ENCODE data around the gene SLC39A11. TPM values are rescaled to one million over a fixed set of nuclear protein-coding genes. Genes with fewer than 3 reads are reported as not detected.

Gene SLC39A11
- total and polyA plus RNA-seq, 4 donors: 18.9 to 44.9 (median 28.2) TPM

GRCh38 chr17:72846399-72846798, 246.1 kb downstream of the SLC39A11 start:
- WGBS: 95% methylated on average over 1 of the region's 1 CpG
- DNase-seq (ENCODE audit: low spot score): no peak
- no peak for TF ChIP-seq NR2F2 (IDR thresholded peaks at IDR 0.05)
- TF ChIP-seq RAD21 (IDR thresholded peaks at IDR 0.05): no peak
- TF ChIP-seq, protein P1, sequence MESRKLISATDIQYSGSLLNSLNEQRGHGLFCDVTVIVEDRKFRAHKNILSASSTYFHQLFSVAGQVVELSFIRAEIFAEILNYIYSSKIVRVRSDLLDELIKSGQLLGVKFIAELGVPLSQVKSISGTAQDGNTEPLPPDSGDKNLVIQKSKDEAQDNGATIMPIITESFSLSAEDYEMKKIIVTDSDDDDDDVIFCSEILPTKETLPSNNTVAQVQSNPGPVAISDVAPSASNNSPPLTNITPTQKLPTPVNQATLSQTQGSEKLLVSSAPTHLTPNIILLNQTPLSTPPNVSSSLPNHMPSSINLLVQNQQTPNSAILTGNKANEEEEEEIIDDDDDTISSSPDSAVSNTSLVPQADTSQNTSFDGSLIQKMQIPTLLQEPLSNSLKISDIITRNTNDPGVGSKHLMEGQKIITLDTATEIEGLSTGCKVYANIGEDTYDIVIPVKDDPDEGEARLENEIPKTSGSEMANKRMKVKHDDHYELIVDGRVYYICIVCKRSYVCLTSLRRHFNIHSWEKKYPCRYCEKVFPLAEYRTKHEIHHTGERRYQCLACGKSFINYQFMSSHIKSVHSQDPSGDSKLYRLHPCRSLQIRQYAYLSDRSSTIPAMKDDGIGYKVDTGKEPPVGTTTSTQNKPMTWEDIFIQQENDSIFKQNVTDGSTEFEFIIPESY (IDR thresholded peaks at IDR 0.05): no peak
- TF ChIP-seq, protein P2, sequence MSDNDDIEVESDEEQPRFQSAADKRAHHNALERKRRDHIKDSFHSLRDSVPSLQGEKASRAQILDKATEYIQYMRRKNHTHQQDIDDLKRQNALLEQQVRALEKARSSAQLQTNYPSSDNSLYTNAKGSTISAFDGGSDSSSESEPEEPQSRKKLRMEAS (IDR thresholded peaks at IDR 0.05): no peak
- TF ChIP-seq, protein P3, sequence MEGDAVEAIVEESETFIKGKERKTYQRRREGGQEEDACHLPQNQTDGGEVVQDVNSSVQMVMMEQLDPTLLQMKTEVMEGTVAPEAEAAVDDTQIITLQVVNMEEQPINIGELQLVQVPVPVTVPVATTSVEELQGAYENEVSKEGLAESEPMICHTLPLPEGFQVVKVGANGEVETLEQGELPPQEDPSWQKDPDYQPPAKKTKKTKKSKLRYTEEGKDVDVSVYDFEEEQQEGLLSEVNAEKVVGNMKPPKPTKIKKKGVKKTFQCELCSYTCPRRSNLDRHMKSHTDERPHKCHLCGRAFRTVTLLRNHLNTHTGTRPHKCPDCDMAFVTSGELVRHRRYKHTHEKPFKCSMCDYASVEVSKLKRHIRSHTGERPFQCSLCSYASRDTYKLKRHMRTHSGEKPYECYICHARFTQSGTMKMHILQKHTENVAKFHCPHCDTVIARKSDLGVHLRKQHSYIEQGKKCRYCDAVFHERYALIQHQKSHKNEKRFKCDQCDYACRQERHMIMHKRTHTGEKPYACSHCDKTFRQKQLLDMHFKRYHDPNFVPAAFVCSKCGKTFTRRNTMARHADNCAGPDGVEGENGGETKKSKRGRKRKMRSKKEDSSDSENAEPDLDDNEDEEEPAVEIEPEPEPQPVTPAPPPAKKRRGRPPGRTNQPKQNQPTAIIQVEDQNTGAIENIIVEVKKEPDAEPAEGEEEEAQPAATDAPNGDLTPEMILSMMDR (IDR thresholded peaks at IDR 0.05; ENCODE audit: low read depth, low read length, missing input control): no peak
- TF ChIP-seq HNF4A (conservative IDR thresholded peaks at IDR 0.05): no peak
- TF ChIP-seq YY1 (IDR thresholded peaks at IDR 0.05): no peak
- no peak for TF ChIP-seq REST (IDR thresholded peaks at IDR 0.05)
- no peak for TF ChIP-seq EGR1 (IDR thresholded peaks at IDR 0.05; ENCODE audit: low read depth in 2 of 2)
- Histone ChIP-seq H3K9me3 (ENCODE audit: control insufficient read depth in 4 of 4, low read length in 3 of 4) (no peaks in the 10 kb centered on the region), H3K9ac (ENCODE audit: low read depth in 1 of 2, low read length in 2 of 2) (no peak overlapping the region), H3K4me3 (ENCODE audit: low read depth in 1 of 3, low read length in 3 of 3) (no peak overlapping the region), H3K27ac (ENCODE audit: low read depth in 1 of 2, low read length in 2 of 2) (no peak overlapping the region), H3K36me3 (ENCODE audit: control insufficient read depth in 4 of 4, insufficient read depth in 3 of 4, low read depth in 1 of 4, low read length in 3 of 4) (peaks cover 0 to 3% (median 0%) of the 10 kb centered on the region in 4 donors), H3K4me1 (ENCODE audit: control insufficient read depth in 4 of 4, insufficient read depth in 4 of 4, low read length in 3 of 4) (no peaks in the 10 kb centered on the region), H3K27me3 (ENCODE audit: control insufficient read depth in 4 of 4, insufficient read depth in 4 of 4, low read length in 3 of 4) (no peaks in the 10 kb centered on the region)

DNA sequence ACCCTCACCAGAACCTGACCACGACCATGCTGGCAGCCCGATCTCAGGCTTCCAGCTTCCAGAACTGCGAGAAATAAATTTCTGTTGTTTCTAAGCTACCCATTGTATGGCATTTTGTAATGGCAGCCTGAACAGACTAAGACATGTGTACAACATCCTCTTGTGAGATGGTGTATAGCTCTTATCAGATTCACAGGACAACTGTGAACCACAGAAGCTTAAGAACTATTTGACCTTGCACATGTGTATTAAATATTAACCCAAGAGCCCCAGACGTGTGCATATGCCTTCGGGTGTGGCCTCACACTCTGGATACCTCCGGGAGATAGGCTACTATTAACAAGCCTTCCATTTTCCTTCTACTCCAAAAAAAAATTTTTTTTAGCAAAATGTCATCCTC, 248.9 kb downstream of the SLC39A11 start:
- no peak overlapping the region for H3K9ac ChIP-seq (ENCODE audit: low read depth in 1 of 2, low read length in 2 of 2)
- H3K9me3 ChIP-seq (ENCODE audit: control insufficient read depth in 4 of 4, low read length in 3 of 4): no peaks in the 10 kb centered on the region
- H3K36me3 ChIP-seq (ENCODE audit: control insufficient read depth in 4 of 4, insufficient read depth in 3 of 4, low read depth in 1 of 4, low read length in 3 of 4): peaks cover 0 to 5% (median 2%) of the 10 kb centered on the region in 4 donors
- no peak overlapping the region for H3K4me3 ChIP-seq (ENCODE audit: low read depth in 1 of 3, low read length in 3 of 3)
- TF ChIP-seq GABPA (IDR thresholded peaks at IDR 0.05 in 1 of 2, conservative IDR thresholded peaks at IDR 0.05 in 1 of 2) (no peak), EGR1 (IDR thresholded peaks at IDR 0.05; ENCODE audit: low read depth in 2 of 2) (no peak), JUND (IDR thresholded peaks at IDR 0.05) (no peak), FOXA2 (IDR thresholded peaks at IDR 0.05) (no peak), RXRA (IDR thresholded peaks at IDR 0.05) (no peak), TAF1 (conservative IDR thresholded peaks at IDR 0.05) (no peak)
- TF ChIP-seq, protein P3 (IDR thresholded peaks at IDR 0.05; ENCODE audit: low read depth, low read length, missing input control): no peak
- TF ChIP-seq, protein P1 (IDR thresholded peaks at IDR 0.05): no peak
- no peaks in the 10 kb centered on the region for H3K27me3 ChIP-seq (ENCODE audit: control insufficient read depth in 4 of 4, insufficient read depth in 4 of 4, low read length in 3 of 4)
- H3K27ac ChIP-seq (ENCODE audit: low read depth in 1 of 2, low read length in 2 of 2): no peak overlapping the region
- WGBS: 80% methylated on average over 6 of the region's 6 CpGs
- no peaks in the 10 kb centered on the region for H3K4me1 ChIP-seq (ENCODE audit: control insufficient read depth in 4 of 4, insufficient read depth in 4 of 4, low read length in 3 of 4)
- no peak for DNase-seq (ENCODE audit: low spot score)
